Germinal center (tissue), 1 donor: Measurements from ENCODE around the gene UBAC2.

Source experiments
- DNase-seq: peaks from one replicate; pipeline ENCODE4 v3.0.0; 2012; ENCODE audit warnings: mixed read lengths, low spot score

UBAC2 gene

DNA sequence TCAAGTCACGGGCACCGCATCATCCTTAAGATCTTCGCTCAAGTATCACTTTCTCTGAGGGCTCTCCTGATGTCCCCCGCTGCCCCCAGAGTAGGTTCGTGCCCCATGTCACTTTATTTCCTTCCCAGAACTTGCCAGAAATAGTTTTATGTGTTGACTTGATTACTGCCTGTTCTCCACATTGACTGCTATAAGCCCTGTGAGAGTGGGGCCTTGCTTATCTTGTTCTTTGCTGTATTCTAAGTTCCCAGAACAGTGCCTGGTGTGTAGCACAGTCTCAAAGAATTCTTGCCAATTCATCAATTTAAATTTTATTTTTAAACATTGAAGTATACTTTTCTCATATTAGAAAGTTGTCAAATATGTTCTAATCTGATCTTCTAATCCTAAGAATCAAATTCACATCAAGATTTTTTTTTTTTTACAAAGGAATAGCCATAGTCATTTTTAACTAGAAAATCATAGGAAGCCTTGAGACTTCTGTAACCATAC, 138.6 kb downstream of the UBAC2 start:
- DNase-seq = no peak

GRCh38 chr13:99339736-99340397, 139.2 kb downstream of the UBAC2 start:
- DNase-seq = no peak

- DNase-seq = no peak
Observed at GRCh38 chr13:99340638-99341037, 140.0 kb downstream of the UBAC2 start.

- no peak for DNase-seq
Observed at GRCh38 chr13:99341969-99342722, 141.5 kb downstream of the UBAC2 start.

DNA sequence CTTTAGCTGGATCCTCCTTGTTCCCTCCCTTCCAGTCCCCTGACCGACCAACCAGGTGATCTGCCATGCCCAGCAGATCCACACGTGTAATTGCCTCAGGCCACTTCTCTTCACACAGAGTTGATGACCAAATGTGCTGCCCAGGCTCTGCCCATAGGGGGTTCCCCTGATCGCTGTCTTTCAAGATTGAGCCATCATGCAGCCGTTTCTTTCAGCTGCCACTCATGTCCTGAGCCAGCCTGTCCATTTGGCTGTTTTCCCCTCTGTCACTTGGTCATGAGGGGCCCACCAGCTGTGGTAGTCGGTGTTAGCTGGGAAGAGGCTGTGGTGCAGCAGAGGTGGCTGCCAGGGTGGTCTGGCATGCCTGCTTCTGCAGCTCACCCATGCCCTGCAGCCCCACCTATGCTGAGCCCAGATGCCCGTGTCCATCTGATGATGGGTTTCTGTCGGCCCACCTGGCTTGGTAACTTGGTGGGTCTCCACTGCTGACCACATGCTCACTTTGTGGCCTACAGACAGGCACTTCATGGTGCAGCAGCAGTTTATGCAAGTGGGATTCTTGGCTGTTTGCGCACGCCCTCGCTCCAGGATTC, 142.2 kb downstream of the UBAC2 start:
- no peak for DNase-seq

DNA sequence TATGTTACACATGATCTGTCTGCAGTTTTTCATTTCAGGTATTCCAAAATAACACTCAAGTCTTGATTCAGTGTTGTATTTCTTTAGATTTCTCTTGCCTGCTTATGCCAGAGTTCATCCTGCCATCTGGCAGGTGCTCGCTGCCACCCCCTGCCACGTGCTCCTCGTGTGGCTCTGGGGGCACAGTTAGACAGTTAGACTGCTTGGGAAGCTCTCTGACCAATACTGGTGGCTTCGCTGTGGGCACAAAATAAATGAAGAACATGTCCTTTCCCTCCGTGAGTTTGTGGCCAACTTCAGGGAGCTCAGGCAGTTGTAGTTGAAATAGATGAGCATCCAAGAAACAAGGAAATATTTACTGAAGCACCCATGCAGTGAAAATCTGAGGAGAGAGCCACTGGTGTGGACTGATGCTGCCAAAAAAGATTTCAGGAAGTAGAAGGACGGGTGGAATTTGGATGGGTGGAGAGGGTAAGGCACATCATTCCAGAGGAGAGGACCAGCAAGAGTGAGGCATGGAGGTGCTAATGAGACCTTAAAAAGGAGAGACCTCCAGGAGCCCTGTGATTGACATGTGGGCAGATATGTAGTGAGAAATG, 144.1 kb downstream of the UBAC2 start:
- no peak for DNase-seq

DNA sequence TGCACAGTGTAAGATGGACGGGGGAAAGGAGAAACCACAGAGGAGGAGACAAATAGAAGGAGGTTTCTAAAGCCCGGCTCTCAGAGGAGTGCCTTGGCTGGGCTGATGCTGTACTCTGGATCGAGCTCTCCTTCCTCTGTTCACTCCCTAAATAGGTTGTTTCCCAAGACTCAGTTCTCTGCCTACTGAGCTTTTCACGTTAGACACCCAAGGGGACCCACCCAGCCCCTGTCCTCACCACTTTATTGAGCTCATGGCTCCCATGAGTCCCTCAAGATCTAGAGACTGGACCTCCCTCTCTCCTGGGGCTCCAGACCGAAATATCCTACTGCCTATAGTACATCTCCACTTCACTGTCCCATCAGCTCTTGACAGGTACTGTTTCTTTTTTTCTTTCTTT, 144.7 kb downstream of the UBAC2 start:
- DNase-seq = no peak

DNA sequence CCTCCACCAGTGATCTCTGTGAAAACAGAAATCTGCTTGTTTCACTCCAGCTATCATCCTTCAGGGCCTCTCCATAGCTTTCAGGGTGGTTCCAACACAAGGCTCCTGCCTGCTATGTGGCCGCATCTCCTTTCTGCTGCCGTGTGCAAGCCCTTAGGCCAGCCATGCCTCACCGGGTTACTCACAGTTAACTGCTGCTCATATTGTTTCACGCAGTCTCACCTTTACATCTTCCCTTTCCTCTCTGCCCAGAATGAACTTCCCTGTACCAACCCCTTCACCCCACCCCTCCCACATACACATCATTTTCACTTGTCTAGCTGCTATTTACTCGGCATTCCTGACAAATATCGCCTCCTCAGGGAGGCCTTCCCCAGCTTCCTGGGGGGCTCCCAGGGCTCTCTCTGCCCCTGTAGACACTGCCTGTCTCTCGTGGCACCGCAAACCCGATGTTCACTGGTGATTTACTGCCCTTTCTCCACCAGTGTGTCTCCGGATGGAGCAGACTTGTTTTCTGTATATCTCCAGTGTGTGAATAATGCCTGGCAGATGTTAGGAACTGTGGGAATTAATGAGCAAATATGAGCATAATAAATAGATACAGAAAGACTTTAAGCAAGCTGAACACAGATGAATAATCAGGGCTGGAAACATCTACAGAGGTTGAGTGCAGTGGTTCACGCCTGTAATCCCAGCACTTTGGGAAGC, 145.8 kb downstream of the UBAC2 start:
- DNase-seq = no peak

DNA sequence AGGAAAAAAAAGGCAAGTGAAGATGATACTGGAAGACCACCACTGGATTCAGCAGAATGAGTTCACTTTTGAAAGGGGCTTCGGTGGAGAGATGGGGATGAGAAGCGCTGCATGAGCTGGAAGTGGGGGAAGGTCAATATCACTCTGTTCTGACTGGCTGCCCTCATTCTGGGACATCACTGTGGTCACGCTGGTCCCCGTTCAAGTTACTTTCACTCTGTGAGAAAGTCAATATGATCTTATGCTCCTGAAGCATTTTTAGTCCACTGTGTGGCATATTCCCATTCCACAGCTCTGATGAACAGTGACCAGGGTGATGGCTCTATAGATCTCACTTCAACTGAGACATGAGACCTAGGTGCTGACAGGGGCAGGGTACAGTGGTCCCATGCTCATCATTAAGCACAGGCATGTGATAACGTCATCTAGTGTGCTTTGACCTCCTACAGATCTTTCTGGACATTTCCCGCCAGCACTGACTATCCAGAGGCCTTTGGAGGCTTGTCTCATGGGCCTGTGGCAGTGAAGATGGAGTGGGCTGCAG, 146.8 kb downstream of the UBAC2 start:
- no peak for DNase-seq

DNA sequence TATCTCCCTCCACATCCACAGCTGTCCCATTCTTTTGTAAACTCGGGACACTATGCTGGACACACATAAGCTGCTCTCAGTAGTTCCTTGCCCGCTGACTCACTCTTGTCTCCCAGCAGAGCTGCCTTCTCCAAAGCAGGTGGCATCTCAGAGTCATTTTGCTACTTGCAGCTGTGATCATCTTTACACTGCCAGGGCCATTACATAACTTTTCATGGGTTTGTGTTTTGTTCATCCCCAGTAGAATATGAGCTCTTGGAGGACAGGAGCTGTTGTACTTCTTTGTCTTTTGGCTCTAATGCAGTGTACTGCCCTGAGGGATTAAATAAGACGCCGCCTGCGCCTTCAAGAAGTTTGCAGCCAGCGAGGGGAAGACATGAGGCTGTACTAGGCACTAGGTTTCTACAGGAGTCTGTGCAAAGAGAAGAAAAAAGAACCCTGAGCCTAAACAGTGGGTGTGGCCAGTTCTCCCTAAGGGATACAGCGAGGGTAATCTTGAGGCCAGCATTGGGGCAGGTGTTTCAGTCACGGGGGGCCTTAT, 147.3 kb downstream of the UBAC2 start:
- no peak for DNase-seq

DNA sequence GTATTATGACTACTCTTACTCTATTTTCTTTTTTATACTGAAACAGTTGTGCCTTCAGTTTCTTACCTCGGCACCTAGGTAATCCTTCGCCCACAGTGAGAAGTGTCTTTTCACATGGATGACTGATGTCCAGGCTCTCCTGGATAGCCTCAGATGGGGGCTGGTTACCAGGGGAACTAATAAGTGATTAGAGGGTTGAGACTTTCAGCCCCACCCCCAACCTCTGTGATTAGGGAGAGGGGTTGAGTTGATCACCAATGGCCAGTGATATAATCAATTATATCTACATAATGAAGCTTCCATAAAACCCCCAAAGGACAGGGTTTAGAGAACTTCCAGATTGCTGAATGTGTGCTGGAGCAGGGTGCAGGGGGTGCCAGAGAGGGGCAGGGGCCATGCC, 149.5 kb downstream of the UBAC2 start:
- DNase-seq = no peak

GRCh38 chr13:99351772-99352171, 151.1 kb downstream of the UBAC2 start:
- no peak for DNase-seq

DNA sequence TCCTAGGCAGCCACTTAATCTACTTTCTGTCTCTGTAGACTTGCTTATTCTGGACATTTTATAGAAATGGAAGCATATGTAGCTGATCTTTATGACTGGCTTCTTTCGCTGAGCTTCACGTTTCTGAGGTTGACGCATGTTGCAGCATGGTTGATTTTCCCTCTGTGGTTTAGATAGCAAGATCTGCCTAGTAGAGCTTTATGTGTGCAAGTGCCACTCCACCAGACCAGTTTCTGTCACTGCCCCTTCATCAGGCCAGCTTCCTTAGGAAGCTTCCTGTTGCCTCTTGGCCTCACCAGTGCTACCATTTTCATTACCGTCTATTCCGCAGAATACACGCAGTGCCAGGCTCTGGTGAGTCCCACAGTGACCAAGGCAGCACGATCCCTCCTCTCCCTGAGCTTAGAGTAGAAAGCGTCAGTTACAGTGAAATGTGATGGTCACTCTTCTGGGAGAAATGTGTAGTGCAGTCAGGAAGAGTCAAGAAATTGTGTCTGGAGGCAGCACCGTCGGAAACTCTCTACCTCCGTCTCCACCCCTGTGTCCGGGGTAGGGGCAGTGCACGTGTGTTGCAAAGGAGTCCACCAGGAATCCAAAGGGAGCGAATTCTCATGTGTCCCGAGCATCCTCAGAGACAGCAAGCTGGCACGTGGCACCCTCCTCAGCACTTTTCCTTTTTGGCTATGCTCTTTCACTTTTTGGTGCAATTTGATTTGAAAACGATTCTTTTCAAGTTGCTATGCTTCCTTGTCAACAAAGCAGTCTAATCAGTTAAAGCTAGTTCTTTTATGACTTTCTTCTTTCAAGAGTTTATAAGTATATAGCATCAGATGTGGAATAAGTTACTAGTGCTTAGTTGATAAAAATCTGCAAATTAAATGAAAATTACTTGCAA, 151.9 kb downstream of the UBAC2 start:
- DNase-seq = no peak

- DNase-seq = no peak
Observed at GRCh38 chr13:99353246-99353600, 152.6 kb downstream of the UBAC2 start.

- DNase-seq = no peak
Observed at GRCh38 chr13:99353836-99354235, 153.2 kb downstream of the UBAC2 start.

DNA sequence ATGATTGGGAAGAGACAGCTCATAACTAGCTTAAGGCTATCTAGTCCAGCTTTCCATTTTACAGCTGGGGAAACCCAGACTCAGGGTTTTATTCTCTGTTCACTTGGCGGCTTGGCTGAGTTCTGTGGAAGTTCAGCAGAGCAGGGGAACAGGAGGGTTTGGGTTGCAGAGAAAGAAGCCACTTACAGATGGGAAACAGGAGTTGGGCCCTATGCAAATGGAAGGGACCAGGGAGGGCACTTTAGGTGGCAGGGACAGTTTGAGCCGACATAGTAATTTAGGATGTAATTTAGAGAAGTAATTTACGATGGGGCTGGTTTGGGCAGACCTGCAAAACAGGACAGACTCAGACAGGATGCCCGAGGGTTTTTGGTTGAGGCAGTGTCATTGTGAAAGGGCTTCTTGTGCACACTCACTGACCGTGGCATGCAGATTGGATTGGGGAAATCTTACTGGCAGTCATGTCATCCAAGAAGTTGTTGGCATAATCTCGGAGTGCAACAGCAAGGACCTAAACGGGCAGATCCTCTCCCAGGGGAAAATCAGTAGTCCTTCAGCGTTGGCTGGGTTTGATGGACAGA, 153.8 kb downstream of the UBAC2 start:
- DNase-seq = peak; percentile 22

GRCh38 chr13:99355267-99356011, 154.8 kb downstream of the UBAC2 start:
- DNase-seq = no peak

DNA sequence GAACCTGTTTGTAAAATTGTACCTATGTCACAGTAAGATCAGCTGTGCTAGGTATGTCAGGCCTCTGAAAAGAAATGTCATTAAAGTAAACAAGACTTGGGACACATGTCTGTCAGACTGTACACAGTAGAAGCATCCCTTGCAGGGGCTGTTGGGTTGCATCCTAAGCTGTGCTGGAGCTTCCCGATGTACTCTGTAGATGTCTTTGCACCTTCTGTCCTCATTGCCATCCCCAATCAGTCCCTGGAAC, 155.3 kb downstream of the UBAC2 start:
- no peak for DNase-seq

DNA sequence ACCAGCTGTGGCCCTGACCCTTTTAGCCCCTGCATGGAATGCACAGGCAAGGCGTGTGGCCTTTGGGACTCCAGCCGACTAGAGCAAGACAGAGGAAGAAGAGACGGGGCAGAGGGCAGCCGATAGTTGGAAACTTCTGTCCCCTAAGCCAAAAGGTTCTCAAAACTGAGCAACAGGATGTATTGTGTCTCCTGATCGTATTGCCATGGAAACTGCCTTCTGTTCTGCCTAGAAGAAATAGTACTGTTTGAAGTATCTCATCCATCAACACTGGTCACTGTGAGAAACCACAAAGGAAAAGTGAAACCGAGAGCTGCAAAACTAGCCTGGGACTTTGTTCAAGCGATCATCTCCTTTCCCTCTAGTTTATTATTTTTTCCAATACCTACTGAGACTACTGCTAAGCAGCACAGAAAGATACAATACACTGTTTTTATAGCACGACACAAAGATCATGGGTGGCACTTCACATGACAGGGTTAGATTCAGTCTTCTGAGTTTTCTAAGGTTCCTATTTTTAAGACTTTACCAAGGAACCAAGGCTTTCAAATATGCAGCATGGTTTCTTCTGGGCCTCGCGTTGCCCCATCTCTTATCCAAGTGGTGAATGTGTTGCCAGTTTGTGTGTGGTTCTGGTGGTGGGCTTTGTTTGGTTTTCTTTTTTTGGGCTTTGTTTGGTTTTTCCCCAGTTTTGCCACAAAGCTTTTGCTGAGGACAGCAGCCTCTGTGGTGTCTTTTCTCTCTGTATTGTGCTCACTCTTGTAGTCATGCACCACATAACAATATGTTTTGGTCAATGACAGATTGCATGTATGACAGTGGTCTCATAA, 155.8 kb downstream of the UBAC2 start:
- peak; percentile 50 for DNase-seq
